A549 (cell line): ENCODE results near the gene PRRX1. TPM values are rescaled to one million over a fixed set of nuclear protein-coding genes. Genes with fewer than 3 reads are reported as not detected.

Experiments used
- ATAC-seq, 2 experiments: fragments of 200-7000 bp in 1 of 2; fragments of >200 bp in 1 of 2; cut with Nextera tagmentation in 1 of 2; cut with Tn5 transposase in 1 of 2; 3 replicates each; pipeline versions ENCODE4 v1.8.0 to v1.9.1; 2018 to 2020; ENCODE audit warnings: mild to moderate bottlenecking in 1 of 2, moderate library complexity in 1 of 2
- CTCF ChIA-PET: fragments of 300-600 bp; sonication (Branson Sonifier 250); formaldehyde crosslinking; extraction: SDS; loops from one replicate; lab custom pipeline; 2021; ENCODE audit warnings: antibody characterized with exemption, inconsistent platforms; lab: Yijun Ruan, JAX
- POLR2A ChIA-PET: fragments of 350-600 bp; formaldehyde crosslinking; extraction: SDS; loops from one replicate; lab custom pipeline; 2021; ENCODE audit warnings: antibody characterized with exemption, inconsistent platforms; lab: Yijun Ruan, JAX
- DNase-seq, 2 experiments: peaks; one replicate each; pipeline versions ENCODE4 v3.0.0 to v3.0.0-alpha.2; 2011 to 2016; ENCODE audit warnings: low read depth in 1 of 2, low spot score in 1 of 2
- FAIRE-seq: peaks from 2 replicates; lab custom pipeline; 2011; peaks lifted over from hg19 to GRCh38; lab: Jason Lieb, UNC
- H3K27ac ChIP-seq, 2 experiments: fragments of >200 bp; sonication (Bioruptor Twin); formaldehyde crosslinking; 3 replicates each; pipeline ENCODE4 v1.5.1; 2016 to 2017
- H3K4me1 ChIP-seq: fragments of >200 bp; sonication (Bioruptor Twin); formaldehyde crosslinking; 3 replicates; pipeline ENCODE4 v1.6.1; 2016
- H3K4me2 ChIP-seq: fragments of >200 bp; sonication (Bioruptor Twin); formaldehyde crosslinking; 3 replicates; pipeline ENCODE4 v1.6.1; 2016
- H3K4me3 ChIP-seq: fragments of >200 bp; sonication (Bioruptor Twin); formaldehyde crosslinking; 3 replicates; pipeline ENCODE4 v1.5.1; 2016
- H3K9me3 ChIP-seq: fragments of >200 bp; sonication (Bioruptor Twin); formaldehyde crosslinking; 3 replicates; pipeline ENCODE4 v1.6.1; 2016
- EP300 ChIP-seq, 2 experiments: fragments of >200 bp; sonication (Bioruptor Twin); formaldehyde crosslinking; IDR thresholded peaks; 2 replicates in 1 of 2; 3 replicates in 1 of 2; pipeline ENCODE4 v1.6.1; 2016 to 2017
- FOSB ChIP-seq: fragments of 250-450 bp; sonication (Bioruptor Pico); IDR thresholded peaks from 2 replicates; pipeline ENCODE4 v1.5.0; 2020; ENCODE audit warnings: mild to moderate bottlenecking, moderate library complexity
- GATA3 ChIP-seq: IDR thresholded peaks from 2 replicates; pipeline ENCODE4 v1.6.1; 2012; ENCODE audit warnings: borderline replicate concordance
- HDAC2 ChIP-seq: fragments of 200-600 bp; sonication (generic); IDR thresholded peaks from 2 replicates; pipeline ENCODE4 v1.6.1; 2016
- HOXB13 ChIP-seq: fragments of 250-450 bp; sonication (Bioruptor Pico); IDR thresholded peaks from 2 replicates; pipeline ENCODE4 v1.5.0; 2020; ENCODE audit warnings: low read depth, mild to moderate bottlenecking, moderate library complexity
- KDM5A ChIP-seq: fragments of 200-600 bp; sonication (generic); IDR thresholded peaks from 2 replicates; pipeline ENCODE4 v1.6.1; 2016; ENCODE audit warnings: antibody characterized with exemption, mild to moderate bottlenecking
- PHF8 ChIP-seq: fragments of 200-600 bp; sonication (generic); IDR thresholded peaks from 2 replicates; pipeline ENCODE4 v1.6.1; 2016; ENCODE audit warnings: low read depth, mild to moderate bottlenecking, antibody characterized with exemption, moderate library complexity, borderline replicate concordance
- RAD21 ChIP-seq, 2 experiments: fragments of >200 bp in 1 of 2; sonication (Bioruptor Twin) in 1 of 2; formaldehyde crosslinking in 1 of 2; IDR thresholded peaks in 1 of 2; conservative IDR thresholded peaks in 1 of 2; 2 replicates in 1 of 2; 3 replicates in 1 of 2; pipeline ENCODE4 v1.6.1; 2012 to 2018; ENCODE audit warnings: inconsistent platforms in 1 of 2
- SMC3 ChIP-seq: fragments of >200 bp; sonication (Bioruptor Twin); formaldehyde crosslinking; IDR thresholded peaks from 3 replicates; pipeline ENCODE4 v1.6.1; 2018; ENCODE audit warnings: inconsistent platforms
- WGBS: methylation state at CpG from one replicate; pipeline ENCODE4 v1.1.6; 2017; ENCODE audit errors: missing lambda C conversion rate; 5-methylcytosine and 5-hydroxymethylcytosine counted together
- polyA plus RNA-seq, 4 experiments: library from polyadenylated mRNA; depleted of rRNA in 3 of 4; stranded (reverse); fragments of >200 nt; fragmentation: RNase III in 1 of 4; extraction: RNeasy Plus Mini Kit Qiagen cat#74134 plus additional on column Dnase treatment in 1 of 4; gene quantifications; 2 replicates in 3 of 4; 3 replicates in 1 of 4; pipeline ENCODE4 v1.2.3, GENCODE V29; 2011 to 2017
- TF ChIP-seq, protein P1 (sequence below): fragments of >200 bp; sonication (Bioruptor Twin); formaldehyde crosslinking; IDR thresholded peaks from 2 replicates; pipeline ENCODE4 v1.6.1; 2016
- TF ChIP-seq, protein P2 (sequence below): fragments of 450-650 bp; IDR thresholded peaks from 2 replicates; pipeline ENCODE4 v1.6.1; 2014; ENCODE audit warnings: antibody characterized with exemption

Gene PRRX1
- polyA plus RNA-seq, 2 of the 4 experiments (the other 2 are of a cell fraction): 0.14 TPM; not detected in 1

DNA sequence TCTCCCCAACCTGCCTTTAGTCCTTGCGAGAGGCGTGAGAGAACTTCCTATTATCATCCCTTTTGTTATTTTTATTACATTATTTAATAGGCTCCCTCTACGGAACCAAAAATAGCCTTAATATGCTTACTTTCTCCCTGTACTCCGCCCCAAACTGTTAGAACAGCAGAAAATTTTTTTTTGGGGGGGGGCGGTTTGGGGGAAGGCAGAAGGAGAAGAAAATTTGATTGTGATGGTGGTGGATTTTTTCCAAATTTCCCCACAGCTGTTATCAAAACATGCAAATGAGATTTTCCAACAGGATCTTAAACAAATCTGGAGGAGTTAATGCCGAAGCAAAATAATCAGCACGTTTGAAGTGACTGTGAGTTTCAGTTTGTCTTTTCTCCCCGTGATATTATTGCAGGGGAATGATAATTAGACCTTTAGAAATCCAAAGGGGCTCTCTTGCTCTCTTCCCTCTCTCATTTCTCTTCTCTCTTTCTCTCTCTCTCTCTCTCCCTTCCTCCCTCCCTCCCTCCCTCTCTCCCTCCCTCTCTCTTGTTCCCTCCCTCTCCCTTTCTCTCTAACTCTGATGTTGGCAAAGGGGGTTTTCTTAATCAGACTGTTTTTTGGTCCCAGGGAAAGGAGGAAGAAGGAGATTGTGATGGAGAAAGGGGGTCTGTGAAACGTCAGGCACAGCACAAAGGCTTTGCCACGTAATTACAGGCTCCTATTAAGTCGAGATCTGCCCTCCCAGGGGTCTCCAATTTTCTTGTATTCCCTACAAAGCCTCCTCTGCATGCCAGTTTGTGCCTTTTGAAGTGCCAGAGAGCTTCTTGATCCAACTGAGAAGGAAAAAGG is 1.1 kb upstream of the PRRX1 start:
- Histone ChIP-seq H3K4me2 (peak overlapping the region; percentile 66), H3K27ac (no peak overlapping the region), H3K9me3 (no peaks in the 10 kb centered on the region), H3K4me3 (peak overlapping the region; percentile 14; the same call in 1 of the 3 replicates), H3K4me1 (peaks cover 5% of the 10 kb centered on the region; the same call in 1 of the 3 replicates)
- ChIA-PET CTCF (interaction anchor here (1.0 kb wide), 1 partner anchor 26 kb away, joined by 3 read pairs; no protein-coding TSS in a partner anchor), POLR2A (no interaction called here)
- TF ChIP-seq KDM5A: no peak
- no peak for ATAC-seq
- 19% methylated on average over 11 of the region's 11 CpGs for WGBS
- no peak for DNase-seq
- no peak for FAIRE-seq

DNA sequence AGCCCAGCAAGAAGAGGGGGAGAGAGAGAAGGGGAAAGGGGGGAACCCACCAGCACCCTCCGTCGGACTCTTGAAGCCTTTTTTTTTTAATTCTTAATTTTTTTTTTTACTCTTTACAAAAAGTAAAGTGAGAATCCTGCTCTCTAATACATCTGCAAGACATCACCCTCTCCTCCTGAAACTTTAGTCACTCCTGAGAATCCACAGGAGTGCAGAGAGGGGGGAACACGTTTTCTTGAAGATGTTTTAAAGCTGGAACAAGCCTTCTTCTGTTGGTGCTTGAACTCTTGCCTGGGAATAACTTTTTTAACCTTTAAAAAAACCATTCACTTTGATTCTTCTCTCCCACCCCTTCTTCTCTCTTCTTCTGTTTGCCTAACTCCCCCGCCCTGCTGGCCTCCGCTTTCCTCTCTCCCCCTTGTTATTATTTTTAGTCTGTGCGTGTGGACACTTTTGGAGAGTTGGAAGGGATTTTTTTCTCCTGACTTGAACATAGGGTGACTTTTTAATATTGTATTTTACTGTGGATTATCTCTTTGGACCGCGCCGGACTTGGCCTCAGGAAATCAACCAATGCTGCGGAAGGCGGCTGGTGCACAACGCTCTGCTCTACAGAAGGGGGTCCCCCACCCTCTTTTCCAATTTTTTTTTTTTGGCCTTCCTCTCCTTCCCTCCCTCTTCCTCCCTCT is 383 bp upstream of the PRRX1 start:
- ATAC-seq (no peak), DNase-seq (no peak), FAIRE-seq (no peak)
- no peak overlapping the region for H3K27ac ChIP-seq
- H3K4me3 ChIP-seq: peak overlapping the region; percentile 47; the same call in 2 of the 3 replicates
- H3K4me1 ChIP-seq: peaks cover 5% of the 10 kb centered on the region; the same call in 1 of the 3 replicates
- H3K4me2 ChIP-seq: peak overlapping the region; percentile 98
- ChIA-PET POLR2A (interaction anchor here (0.7 to 1.8 kb wide), 2 partner anchors 47 to 131 kb away, joined by 4 read pairs; partner anchors contain the start of gene GORAB), CTCF (interaction anchor here (1.0 kb wide), 1 partner anchor 26 kb away, joined by 3 read pairs; no protein-coding TSS in a partner anchor)
- WGBS: 69% methylated on average over 12 of the region's 12 CpGs
- no peaks in the 10 kb centered on the region for H3K9me3 ChIP-seq
- TF ChIP-seq GATA3 (no peak), SMC3 (no peak), HOXB13 (CRISPR knock-in tag) (no peak)

DNA sequence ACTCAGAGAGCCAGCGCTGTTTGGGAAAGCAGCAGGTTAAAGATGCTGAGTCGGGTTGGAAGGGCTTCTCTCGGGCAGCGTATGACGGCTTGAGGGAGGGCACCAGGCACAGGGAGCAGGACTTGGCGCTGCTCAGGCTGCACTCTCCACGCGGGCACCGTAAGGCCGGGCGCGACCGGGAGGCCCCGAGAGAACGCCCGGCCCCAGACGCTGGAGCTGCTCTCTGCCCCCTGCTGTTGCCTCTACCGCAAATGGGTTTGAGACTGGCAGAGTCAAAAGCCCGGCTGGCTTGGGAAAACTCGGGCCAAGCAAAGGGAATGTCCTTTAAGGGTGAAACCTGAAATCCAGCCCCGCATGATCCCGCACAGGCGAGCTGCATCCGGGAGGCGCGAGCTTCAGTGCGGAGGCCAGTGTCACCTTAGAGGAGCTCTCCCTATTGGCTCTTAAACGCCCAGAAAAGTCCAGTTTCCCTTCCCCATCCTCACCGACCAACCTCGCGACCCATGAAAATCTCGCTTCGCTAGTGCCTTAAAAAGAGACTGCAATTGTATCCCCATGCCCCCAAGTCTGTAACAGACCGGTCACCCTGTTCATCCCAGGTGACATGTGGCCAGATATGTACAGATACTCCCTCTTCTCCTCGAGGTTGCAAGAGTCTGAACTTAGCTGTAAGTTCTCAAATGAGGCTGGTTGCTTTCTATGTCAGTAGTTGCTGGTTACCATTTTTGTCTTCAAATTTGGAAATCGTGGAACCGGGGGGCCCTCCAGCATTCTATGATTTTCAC is 1.1 kb downstream of the PRRX1 start:
- peak in 1 of 2 experiments; percentile 22 for DNase-seq
- ChIA-PET CTCF (interaction anchor here (1.1 kb wide), 1 partner anchor 8 kb away, joined by 3 read pairs; no protein-coding TSS in a partner anchor), POLR2A (interaction anchor here (1.8 kb wide), 1 partner anchor 133 kb away, joined by 4 read pairs; the partner anchor contains the start of gene GORAB)
- Histone ChIP-seq H3K9me3 (no peaks in the 10 kb centered on the region), H3K4me3 (peak overlapping the region; percentile 47), H3K27ac (peak overlapping the region in 1 of 2 experiments; percentile 10; a peak in 2 of 6 replicates), H3K4me1 (peaks cover 5% of the 10 kb centered on the region; the same call in 1 of the 3 replicates), H3K4me2 (peak overlapping the region; percentile 98)
- 72% methylated on average over 23 of the region's 37 CpGs for WGBS
- TF ChIP-seq, protein P1, sequence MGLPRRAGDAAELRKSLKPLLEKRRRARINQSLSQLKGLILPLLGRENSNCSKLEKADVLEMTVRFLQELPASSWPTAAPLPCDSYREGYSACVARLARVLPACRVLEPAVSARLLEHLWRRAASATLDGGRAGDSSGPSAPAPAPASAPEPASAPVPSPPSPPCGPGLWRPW: no peak
- TF ChIP-seq HDAC2 (no peak), SMC3 (0 out of 3 replicates have a peak, but pooled peaks have one; percentile 20), PHF8 (no peak), EP300 (IDR thresholded peaks at IDR 0.05) (no peak), RAD21 (conservative IDR thresholded peaks at IDR 0.05 in 1 of 2, IDR thresholded peaks at IDR 0.05 in 1 of 2) (peak in 1 of 2 experiments; percentile 6; a peak in 1 of 5 replicates)
- TF ChIP-seq, protein P2, sequence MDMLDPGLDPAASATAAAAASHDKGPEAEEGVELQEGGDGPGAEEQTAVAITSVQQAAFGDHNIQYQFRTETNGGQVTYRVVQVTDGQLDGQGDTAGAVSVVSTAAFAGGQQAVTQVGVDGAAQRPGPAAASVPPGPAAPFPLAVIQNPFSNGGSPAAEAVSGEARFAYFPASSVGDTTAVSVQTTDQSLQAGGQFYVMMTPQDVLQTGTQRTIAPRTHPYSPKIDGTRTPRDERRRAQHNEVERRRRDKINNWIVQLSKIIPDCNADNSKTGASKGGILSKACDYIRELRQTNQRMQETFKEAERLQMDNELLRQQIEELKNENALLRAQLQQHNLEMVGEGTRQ: no peak
- FAIRE-seq: no peak
- ATAC-seq: peak; percentile 71 to 85

DNA sequence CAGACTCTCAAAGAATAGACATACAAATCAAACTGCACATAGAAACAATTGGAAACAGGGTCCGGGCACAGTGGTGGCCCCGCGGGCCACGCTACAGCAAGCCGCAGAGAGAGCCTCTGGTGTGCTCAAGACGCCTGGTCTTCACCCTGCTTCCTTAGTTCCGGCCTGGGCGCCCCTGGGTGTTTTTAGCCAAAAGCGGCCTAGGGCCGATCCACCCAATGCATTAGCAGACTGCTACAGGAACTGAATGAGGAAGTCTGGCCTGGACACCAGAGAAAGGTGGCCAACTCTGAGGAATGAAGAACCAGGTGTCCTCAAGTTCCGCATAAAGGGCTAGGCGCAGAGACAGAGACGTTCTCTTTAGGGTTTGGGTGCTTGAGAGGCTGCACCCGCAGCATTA is 1.7 kb downstream of the PRRX1 start:
- TF ChIP-seq FOSB (CRISPR knock-in tag): no peak
- Histone ChIP-seq H3K4me3 (no peak overlapping the region), H3K4me2 (no peak overlapping the region), H3K4me1 (peaks cover 5% of the 10 kb centered on the region; the same call in 1 of the 3 replicates), H3K9me3 (no peaks in the 10 kb centered on the region), H3K27ac (no peak overlapping the region)
- DNase-seq: no peak
- FAIRE-seq: no peak
- ATAC-seq: no peak
- CTCF ChIA-PET: interaction anchor here (1.1 kb wide), 1 partner anchor 8 kb away, joined by 3 read pairs; no protein-coding TSS in a partner anchor
- POLR2A ChIA-PET: no interaction called here
- WGBS: 88% methylated on average over 14 of the region's 14 CpGs
